ENCODE measurements around the gene MVP. TPM values are rescaled to one million over a fixed set of nuclear protein-coding genes. Genes with fewer than 3 reads are reported as not detected.
A peak's percentile ranks its signal among the peaks of the same experiment; 100 is the strongest.

The MVP gene
- total and polyA plus RNA-seq, 5 donors from 2014 or later = 116 to 163 (median 143) TPM

DNA sequence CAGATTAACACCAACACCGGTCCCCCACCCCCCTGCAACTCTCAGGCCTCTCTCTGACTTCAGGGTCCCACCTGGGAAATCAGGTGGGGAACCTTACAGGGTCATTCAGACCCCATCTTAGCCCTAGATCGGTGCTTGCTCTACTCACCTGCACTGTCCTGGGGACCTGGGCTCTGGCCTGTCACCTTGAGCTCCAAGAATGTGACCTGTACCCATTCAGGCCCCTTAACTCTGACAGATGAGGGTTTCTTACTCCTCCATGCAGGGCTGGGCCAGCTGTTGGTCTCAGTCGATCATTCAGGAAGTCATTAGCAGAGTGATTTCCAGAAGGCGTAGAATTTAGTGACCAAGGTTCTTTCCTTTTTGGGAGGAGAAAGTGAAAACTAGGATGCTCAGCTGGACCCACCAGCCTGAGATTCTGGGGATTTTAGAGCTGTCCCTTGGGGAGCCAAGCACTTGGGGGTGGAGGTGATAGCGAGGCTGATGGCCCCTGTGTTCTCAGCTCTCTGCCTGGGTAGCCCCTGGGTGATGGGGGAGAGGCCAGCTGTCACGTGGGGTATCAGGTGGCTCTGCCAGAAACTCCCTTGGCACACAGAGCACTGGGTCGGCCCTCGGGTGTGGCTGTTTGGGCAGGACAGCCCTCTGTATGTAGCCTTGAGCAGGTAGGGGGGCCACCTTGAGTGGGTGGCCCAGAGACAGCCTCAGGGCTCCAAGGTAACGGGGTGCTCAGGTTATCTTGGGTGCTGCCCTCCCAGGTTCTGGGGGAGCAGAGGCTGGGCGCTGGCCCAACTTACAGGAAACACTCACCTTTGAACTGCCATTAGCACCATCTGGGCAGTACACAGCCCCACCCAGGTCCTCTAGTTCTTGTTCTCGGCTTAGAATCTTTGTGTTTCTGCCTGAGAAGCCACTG, 724 bp downstream of the MVP start:
- Mint-ChIP-seq H3K4me3 (peak overlapping the region; percentile 94 to 99 (median 95)), H3K27me3 (no peaks in the 10 kb centered on the region), H3K36me3 (peaks cover 6% of the 10 kb centered on the region), H3K4me1 (peaks cover under 1 to 92% (median 43%) of the 10 kb centered on the region in 4 donors), H3K27ac (peak overlapping the region; percentile 83 to 97 (median 95)), H3K9me3 (no peaks in the 10 kb centered on the region)
- peak in 2 of 3 donors; percentile 37 to 69 for DNase-seq
- peak overlapping the region; percentile 95 for H3K4me3 ChIP-seq (ENCODE audit: low read depth, low read length)
- H3K36me3 ChIP-seq (ENCODE audit: control insufficient read depth, insufficient read depth, low read length) = peaks cover 10% of the 10 kb centered on the region
- no peaks in the 10 kb centered on the region for H3K27me3 ChIP-seq (ENCODE audit: control insufficient read depth, insufficient read depth, low read length)
- peak; percentile 15 to 29 for ATAC-seq (ENCODE audit: low read depth in 2 of 2)
- H3K4me1 ChIP-seq (ENCODE audit: control insufficient read depth, insufficient read depth, low read length, poor library complexity, severe bottlenecking) = peaks cover 89% of the 10 kb centered on the region
- peak overlapping the region; percentile 87 for H3K27ac ChIP-seq (ENCODE audit: insufficient read depth, low read length, poor library complexity, severe bottlenecking)
- no peaks in the 10 kb centered on the region for H3K9me3 ChIP-seq (ENCODE audit: control insufficient read depth in 2 of 2, low read length in 2 of 2)

DNA sequence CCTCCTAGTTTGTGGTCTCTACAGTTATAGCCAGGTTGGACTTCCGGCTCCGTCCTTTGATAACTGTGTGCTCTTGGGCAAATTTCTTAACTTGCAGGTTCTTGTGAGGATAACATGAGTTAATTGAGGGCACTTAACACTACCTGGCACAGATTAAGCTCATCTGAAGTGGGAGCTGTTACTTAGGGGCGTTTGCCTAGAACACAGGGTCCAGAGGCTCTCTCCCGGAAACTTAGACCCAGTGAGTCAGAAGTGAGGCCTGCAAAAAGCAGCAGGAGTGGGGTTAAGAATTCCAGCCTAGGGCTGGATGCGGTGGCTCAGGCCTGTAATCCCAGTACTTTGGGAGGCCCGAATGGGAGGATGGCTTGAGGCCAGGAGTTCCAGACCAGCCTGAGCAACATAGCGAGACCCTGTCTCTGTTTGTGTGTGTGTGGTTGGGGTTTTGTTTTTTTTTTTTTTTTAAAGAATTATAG, 1.4 kb downstream of the MVP start:
- ATAC-seq (ENCODE audit: low read depth in 2 of 2) (no peak), DNase-seq (no peak)
- Histone ChIP-seq H3K27me3 (ENCODE audit: control insufficient read depth, insufficient read depth, low read length) (no peaks in the 10 kb centered on the region), H3K9me3 (ENCODE audit: control insufficient read depth in 2 of 2, low read length in 2 of 2) (no peaks in the 10 kb centered on the region), H3K4me1 (ENCODE audit: control insufficient read depth, insufficient read depth, low read length, poor library complexity, severe bottlenecking) (peaks cover 91% of the 10 kb centered on the region), H3K4me3 (ENCODE audit: low read depth, low read length) (peak overlapping the region; percentile 95), H3K36me3 (ENCODE audit: control insufficient read depth, insufficient read depth, low read length) (peaks cover 10% of the 10 kb centered on the region), H3K27ac (ENCODE audit: insufficient read depth, low read length, poor library complexity, severe bottlenecking) (peak overlapping the region; percentile 87)
- Mint-ChIP-seq H3K4me3 (peak overlapping the region; percentile 94 to 99 (median 95)), H3K27ac (peak overlapping the region; percentile 83 to 97 (median 95)), H3K9me3 (no peaks in the 10 kb centered on the region), H3K4me1 (peaks cover 0 to 97% (median 43%) of the 10 kb centered on the region in 4 donors), H3K27me3 (no peaks in the 10 kb centered on the region), H3K36me3 (peaks cover 6% of the 10 kb centered on the region)

DNA sequence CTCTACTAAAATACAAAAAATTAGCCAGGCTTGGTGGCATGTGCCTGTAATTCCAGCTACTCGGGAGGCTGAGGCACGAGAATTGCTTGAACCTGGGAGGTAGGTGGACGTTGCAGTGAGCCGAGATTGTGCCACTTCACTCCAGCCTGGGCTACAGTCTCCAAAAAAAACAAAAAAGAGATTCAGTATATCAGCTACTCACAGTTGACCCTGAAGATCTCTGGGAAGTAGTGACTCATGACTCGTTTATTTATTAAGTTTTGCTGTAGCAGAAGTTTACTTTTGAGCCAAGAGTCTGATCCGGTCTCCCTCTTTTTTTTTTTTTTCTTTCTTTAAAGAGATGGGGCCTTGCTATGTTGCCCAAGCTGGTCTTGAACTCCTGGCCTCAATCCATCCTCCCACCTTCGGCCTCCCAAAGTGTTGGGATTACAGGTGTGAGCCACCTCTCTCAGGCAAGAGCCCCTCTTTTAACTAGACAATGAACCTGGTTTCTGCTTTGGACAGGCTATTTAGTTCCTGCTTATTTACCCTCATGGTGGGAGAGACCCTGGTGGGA, 4.4 kb downstream of the MVP start:
- DNase-seq (no peak), ATAC-seq (ENCODE audit: low read depth in 2 of 2) (no peak)
- no peaks in the 10 kb centered on the region for H3K9me3 ChIP-seq (ENCODE audit: control insufficient read depth in 2 of 2, low read length in 2 of 2)
- H3K4me3 Mint-ChIP-seq = peak overlapping the region; percentile 75 to 90 (median 86)
- no peaks in the 10 kb centered on the region for H3K9me3 Mint-ChIP-seq
- H3K4me1 ChIP-seq (ENCODE audit: control insufficient read depth, insufficient read depth, low read length, poor library complexity, severe bottlenecking) = peaks cover 87% of the 10 kb centered on the region
- no peaks in the 10 kb centered on the region for H3K27me3 Mint-ChIP-seq
- peak overlapping the region; percentile 89 to 97 (median 95) for H3K27ac Mint-ChIP-seq
- no peaks in the 10 kb centered on the region for H3K36me3 Mint-ChIP-seq
- H3K4me1 Mint-ChIP-seq = peaks cover 6 to 93% (median 43%) of the 10 kb centered on the region in 4 donors
- H3K4me3 ChIP-seq (ENCODE audit: low read depth, low read length) = peak overlapping the region; percentile 5
- no peaks in the 10 kb centered on the region for H3K36me3 ChIP-seq (ENCODE audit: control insufficient read depth, insufficient read depth, low read length)
- H3K27ac ChIP-seq (ENCODE audit: insufficient read depth, low read length, poor library complexity, severe bottlenecking) = no peak overlapping the region
- no peaks in the 10 kb centered on the region for H3K27me3 ChIP-seq (ENCODE audit: control insufficient read depth, insufficient read depth, low read length)

DNA sequence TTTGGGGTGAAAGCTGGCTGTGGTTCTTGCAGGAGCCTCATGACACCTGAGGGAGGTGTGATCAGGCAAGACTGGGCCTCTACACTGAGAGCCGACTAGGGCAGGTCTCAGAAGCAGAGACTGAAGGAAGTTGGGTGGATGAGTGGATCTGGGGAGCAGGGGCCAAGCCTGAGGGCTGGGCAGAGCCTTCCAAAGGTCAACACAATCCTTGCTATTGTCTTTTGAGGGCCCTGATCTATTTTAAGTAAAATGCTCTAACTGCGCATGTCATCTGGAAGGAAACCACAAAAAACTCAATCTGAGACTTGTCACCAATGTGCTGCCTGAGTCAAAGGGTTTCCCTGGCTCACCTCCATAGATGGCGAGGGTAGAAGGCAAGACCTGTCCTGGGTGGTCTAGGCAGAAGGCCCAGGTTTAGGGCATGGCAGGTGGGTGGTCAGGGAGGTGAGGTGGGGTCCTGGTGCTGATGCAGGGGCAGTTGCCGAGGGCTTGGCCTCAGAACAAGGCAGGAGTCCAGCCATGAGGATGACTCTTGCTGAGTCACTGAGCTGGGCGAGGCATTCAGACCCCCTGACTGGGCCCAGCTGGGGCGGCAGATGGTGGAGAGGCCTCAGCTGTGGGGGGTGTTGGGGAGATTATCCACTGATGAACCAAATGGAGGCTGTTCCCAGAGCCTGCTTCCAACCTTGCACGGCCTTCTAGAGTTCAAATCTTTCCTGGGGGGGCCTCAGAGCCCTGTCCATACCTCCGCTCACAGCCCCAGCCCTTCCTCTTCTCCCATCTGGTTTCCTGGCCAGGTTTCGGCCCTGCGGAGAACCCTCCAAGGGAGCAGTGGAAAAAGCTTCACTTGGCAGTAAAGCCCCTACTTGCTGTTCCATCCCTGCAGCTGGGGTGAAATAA, 5.1 kb downstream of the MVP start:
- peaks cover 3% of the 10 kb centered on the region for H3K36me3 Mint-ChIP-seq
- H3K9me3 Mint-ChIP-seq = no peaks in the 10 kb centered on the region
- no peaks in the 10 kb centered on the region for H3K27me3 ChIP-seq (ENCODE audit: control insufficient read depth, insufficient read depth, low read length)
- peaks cover 84% of the 10 kb centered on the region for H3K4me1 ChIP-seq (ENCODE audit: control insufficient read depth, insufficient read depth, low read length, poor library complexity, severe bottlenecking)
- peaks cover 7% of the 10 kb centered on the region for H3K36me3 ChIP-seq (ENCODE audit: control insufficient read depth, insufficient read depth, low read length)
- peak overlapping the region; percentile 89 to 97 (median 95) for H3K27ac Mint-ChIP-seq
- peak overlapping the region; percentile 37 for H3K4me3 ChIP-seq (ENCODE audit: low read depth, low read length)
- H3K4me1 Mint-ChIP-seq = peaks cover 6 to 92% (median 39%) of the 10 kb centered on the region in 4 donors
- peak overlapping the region; percentile 63 for H3K27ac ChIP-seq (ENCODE audit: insufficient read depth, low read length, poor library complexity, severe bottlenecking)
- DNase-seq (peak in 1 of 3 donors; percentile 68), ATAC-seq (ENCODE audit: low read depth in 2 of 2) (peak; percentile 17 to 22)
- no peaks in the 10 kb centered on the region for H3K9me3 ChIP-seq (ENCODE audit: control insufficient read depth in 2 of 2, low read length in 2 of 2)
- H3K4me3 Mint-ChIP-seq = peak overlapping the region; percentile 75 to 90 (median 86)
- no peaks in the 10 kb centered on the region for H3K27me3 Mint-ChIP-seq

DNA sequence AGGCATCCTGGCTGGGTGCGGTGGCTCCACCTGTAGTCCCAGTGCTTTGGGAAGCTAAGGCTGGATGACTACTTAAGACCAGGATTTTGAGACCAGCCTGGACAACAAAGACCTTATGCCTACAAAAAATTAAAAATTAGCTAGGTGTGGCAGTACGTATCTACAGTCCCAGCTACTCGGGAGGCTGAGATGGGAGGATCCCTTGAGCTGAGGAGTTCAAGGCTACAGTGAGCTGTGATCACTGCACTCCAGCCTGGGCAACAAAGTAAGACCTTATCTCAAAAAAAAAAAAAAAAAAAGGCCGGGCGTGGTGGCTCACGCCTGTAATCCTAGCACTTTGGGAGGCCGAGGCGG, 6.1 kb downstream of the MVP start:
- no peaks in the 10 kb centered on the region for H3K9me3 Mint-ChIP-seq
- Histone ChIP-seq H3K36me3 (ENCODE audit: control insufficient read depth, insufficient read depth, low read length) (peaks cover 14% of the 10 kb centered on the region), H3K27me3 (ENCODE audit: control insufficient read depth, insufficient read depth, low read length) (no peaks in the 10 kb centered on the region), H3K4me3 (ENCODE audit: low read depth, low read length) (no peak overlapping the region), H3K27ac (ENCODE audit: insufficient read depth, low read length, poor library complexity, severe bottlenecking) (no peak overlapping the region), H3K9me3 (ENCODE audit: control insufficient read depth in 2 of 2, low read length in 2 of 2) (no peaks in the 10 kb centered on the region), H3K4me1 (ENCODE audit: control insufficient read depth, insufficient read depth, low read length, poor library complexity, severe bottlenecking) (peaks cover 75% of the 10 kb centered on the region)
- H3K4me1 Mint-ChIP-seq = peaks cover 6 to 88% (median 35%) of the 10 kb centered on the region in 4 donors
- H3K27me3 Mint-ChIP-seq = no peaks in the 10 kb centered on the region
- peaks cover 3% of the 10 kb centered on the region for H3K36me3 Mint-ChIP-seq
- H3K4me3 Mint-ChIP-seq = peak overlapping the region in 3 of 4 donors; percentile 71 to 86 (median 85)
- DNase-seq (no peak), ATAC-seq (ENCODE audit: low read depth in 2 of 2) (no peak)
- peak overlapping the region in 2 of 3 donors; percentile 89 to 91 for H3K27ac Mint-ChIP-seq

DNA sequence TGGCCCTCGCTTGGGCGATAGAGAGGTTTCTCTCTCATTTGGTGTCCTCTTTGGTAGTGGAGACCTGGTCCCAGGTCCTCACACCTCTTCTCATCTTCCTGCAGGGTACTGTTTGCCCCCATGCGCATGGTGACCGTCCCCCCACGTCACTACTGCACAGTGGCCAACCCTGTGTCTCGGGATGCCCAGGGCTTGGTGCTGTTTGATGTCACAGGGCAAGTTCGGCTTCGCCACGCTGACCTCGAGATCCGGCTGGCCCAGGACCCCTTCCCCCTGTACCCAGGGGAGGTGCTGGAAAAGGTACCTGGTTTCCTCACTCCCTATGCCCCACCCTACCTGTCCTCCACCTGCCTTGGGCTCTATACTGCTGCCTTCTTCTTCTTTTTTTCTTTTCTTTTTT, 10.5 kb downstream of the MVP start:
- Histone ChIP-seq H3K27me3 (ENCODE audit: control insufficient read depth, insufficient read depth, low read length) (no peaks in the 10 kb centered on the region), H3K4me3 (ENCODE audit: low read depth, low read length) (no peak overlapping the region), H3K36me3 (ENCODE audit: control insufficient read depth, insufficient read depth, low read length) (peaks cover 49% of the 10 kb centered on the region), H3K27ac (ENCODE audit: insufficient read depth, low read length, poor library complexity, severe bottlenecking) (no peak overlapping the region), H3K9me3 (ENCODE audit: control insufficient read depth in 2 of 2, low read length in 2 of 2) (no peaks in the 10 kb centered on the region), H3K4me1 (ENCODE audit: control insufficient read depth, insufficient read depth, low read length, poor library complexity, severe bottlenecking) (peaks cover 30% of the 10 kb centered on the region)
- H3K27ac Mint-ChIP-seq = no peak overlapping the region
- H3K36me3 Mint-ChIP-seq = peaks cover 20% of the 10 kb centered on the region
- H3K4me1 Mint-ChIP-seq = peaks cover 6 to 47% (median 21%) of the 10 kb centered on the region in 4 donors
- DNase-seq = no peak
- no peak for ATAC-seq (ENCODE audit: low read depth in 2 of 2)
- no peak overlapping the region for H3K4me3 Mint-ChIP-seq
- H3K9me3 Mint-ChIP-seq = no peaks in the 10 kb centered on the region
- no peaks in the 10 kb centered on the region for H3K27me3 Mint-ChIP-seq

DNA sequence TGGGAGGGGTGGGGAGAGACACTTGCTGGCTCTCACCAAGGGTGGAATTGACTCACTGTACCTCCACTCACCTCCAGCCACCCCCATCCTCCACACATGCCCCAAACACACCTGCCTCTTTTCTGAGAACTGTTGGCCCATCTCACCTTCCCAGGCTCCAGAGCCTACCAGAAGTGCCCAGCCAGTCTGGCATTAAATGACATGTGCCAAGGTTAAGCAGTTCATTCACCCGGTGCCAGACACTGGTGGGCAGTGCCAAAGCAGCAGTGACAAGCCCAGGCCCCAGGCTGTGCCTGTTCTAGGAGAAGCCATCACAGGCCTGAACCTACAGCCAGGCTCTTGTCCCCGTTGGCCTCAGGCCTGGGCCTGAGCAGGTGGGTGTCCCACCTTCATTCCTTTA, 11.2 kb downstream of the MVP start:
- H3K27ac Mint-ChIP-seq = peak overlapping the region in 1 of 3 donors; percentile 52
- Histone ChIP-seq H3K27ac (ENCODE audit: insufficient read depth, low read length, poor library complexity, severe bottlenecking) (no peak overlapping the region), H3K27me3 (ENCODE audit: control insufficient read depth, insufficient read depth, low read length) (no peaks in the 10 kb centered on the region), H3K36me3 (ENCODE audit: control insufficient read depth, insufficient read depth, low read length) (peaks cover 54% of the 10 kb centered on the region), H3K4me3 (ENCODE audit: low read depth, low read length) (no peak overlapping the region), H3K9me3 (ENCODE audit: control insufficient read depth in 2 of 2, low read length in 2 of 2) (no peaks in the 10 kb centered on the region), H3K4me1 (ENCODE audit: control insufficient read depth, insufficient read depth, low read length, poor library complexity, severe bottlenecking) (peaks cover 23% of the 10 kb centered on the region)
- no peak overlapping the region for H3K4me3 Mint-ChIP-seq
- ATAC-seq (ENCODE audit: low read depth in 2 of 2) (no peak), DNase-seq (no peak)
- H3K4me1 Mint-ChIP-seq = peaks cover 6 to 40% (median 19%) of the 10 kb centered on the region in 4 donors
- peaks cover 21% of the 10 kb centered on the region for H3K36me3 Mint-ChIP-seq
- H3K9me3 Mint-ChIP-seq = no peaks in the 10 kb centered on the region
- H3K27me3 Mint-ChIP-seq = no peaks in the 10 kb centered on the region

Measured in CD4-positive, CD25-positive, alpha-beta regulatory T cell (primary cell).